Transverse colon (tissue), 4 donors: ENCODE results near the gene OR2L3. TPM values are rescaled to one million over a fixed set of nuclear protein-coding genes. Genes with fewer than 3 reads are reported as not detected.

Experiments
- DNase-seq: peaks from one replicate; pipeline ENCODE4 v3.0.0-alpha.2; 2019
- H3K27ac ChIP-seq, 4 donors: fragments of 200-600 bp; sonication (generic); 2 replicates each; pipeline ENCODE4 v1.5.1; 2016 to 2018; ENCODE audit warnings: inconsistent platforms in 4 of 4
- H3K27me3 ChIP-seq: fragments of 200-600 bp; sonication (generic); 2 replicates; pipeline ENCODE4 v1.5.1; 2017; ENCODE audit warnings: inconsistent platforms
- H3K36me3 ChIP-seq, 4 donors: fragments of 200-600 bp; sonication (generic); 2 replicates each; pipeline ENCODE4 v1.5.1; 2017 to 2019; ENCODE audit warnings: inconsistent platforms in 4 of 4
- H3K4me1 ChIP-seq, 4 donors: fragments of 200-600 bp; sonication (generic); 2 replicates each; pipeline ENCODE4 v1.5.1; 2017 to 2020; ENCODE audit warnings: inconsistent platforms in 4 of 4
- H3K4me3 ChIP-seq, 4 donors: fragments of 200-600 bp; sonication (generic); 1 replicate in 1 of 4; 2 replicates in 3 of 4; pipeline versions ENCODE4 v1.5.1 to v1.6.1; 2017 to 2019; ENCODE audit warnings: inconsistent platforms in 4 of 4
- H3K9me3 ChIP-seq, 2 donors: fragments of 200-600 bp; sonication (generic); 2 replicates each; pipeline ENCODE4 v1.5.1; 2017 to 2019; ENCODE audit warnings: inconsistent platforms in 2 of 2
- CTCF ChIP-seq, 5 experiments: fragments of 200-600 bp in 3 of 5; fragments of 450-650 bp in 2 of 5; sonication (generic) in 3 of 5; IDR thresholded peaks; 1 replicate in 2 of 5; 2 replicates in 3 of 5; pipeline ENCODE4 v1.5.1; 2016 to 2017; ENCODE audit warnings: antibody characterized with exemption in 5 of 5, inconsistent platforms in 3 of 5, mild to moderate bottlenecking in 2 of 5, moderate library complexity in 1 of 5
- EP300 ChIP-seq: sonication (generic); formaldehyde crosslinking; IDR thresholded peaks from one replicate; pipeline ENCODE4 v1.6.1; 2017; ENCODE audit warnings: antibody characterized with exemption, low read depth
- POLR2A ChIP-seq: fragments of 450-650 bp; IDR thresholded peaks from one replicate; pipeline ENCODE4 v1.6.1; 2016; ENCODE audit warnings: antibody characterized with exemption, mild to moderate bottlenecking, moderate library complexity
- POLR2AphosphoS5 ChIP-seq, 3 donors: sonication (generic); formaldehyde crosslinking; IDR thresholded peaks; one replicate each; pipeline ENCODE4 v1.6.1; 2016; ENCODE audit warnings: antibody characterized with exemption in 3 of 3
- WGBS, 2 donors: methylation state at CpG; one replicate each; pipeline ENCODE4 v1.1.5; 2018; ENCODE audit warnings: low coverage in 1 of 2; 5-methylcytosine and 5-hydroxymethylcytosine counted together
- in situ Hi-C, 4 donors: fragments of 200-750 bp; cut with MboI; loops; one replicate each; pipeline versions ENCODE4 v1.15.0 to v1.15.1; 2017; ENCODE audit warnings: low sequenced_read_pairs in 3 of 4, low pct_ligation_motif_present in 1 of 4, low pct_unique_long_range_greater_than_20kb in 1 of 4
- intact Hi-C: fragments of 100-400 bp; cut with DNase I; formaldehyde crosslinking; loops from one replicate; pipeline ENCODE4 v1.15.1; 2023; ENCODE audit warnings: low total_unique reads
- total RNA-seq, 4 donors: library from RNA; depleted of rRNA; stranded (reverse); fragments of >200 nt; gene quantifications; one replicate each; pipeline ENCODE4 v1.1.0, GENCODE V29; 2016

OR2L3 gene
- total RNA-seq, 4 donors from 2014 or later = not detected

- TF ChIP-seq EP300 (no peak), POLR2A (no peak), CTCF (IDR thresholded peaks at IDR 0.05) (no peak), POLR2AphosphoS5 (IDR thresholded peaks at IDR 0.05) (no peak)
- H3K4me3 ChIP-seq = no peak overlapping the region
- DNase-seq = no peak
- no peaks in the 10 kb centered on the region for H3K27me3 ChIP-seq
- peaks cover 0 to 4% of the 10 kb centered on the region in 2 donors for H3K9me3 ChIP-seq
- no peak overlapping the region for H3K27ac ChIP-seq
- intact Hi-C loops = no loop called here
- WGBS, 2 donors = 47 to 63% methylated on average over 1 of the region's 1 CpG
- H3K36me3 ChIP-seq = no peaks in the 10 kb centered on the region
- in situ Hi-C loops = no loop called here
- H3K4me1 ChIP-seq = no peaks in the 10 kb centered on the region
Observed at GRCh38 chr1:248047008-248047407, 372 bp downstream of the OR2L3 start.

GRCh38 chr1:248054671-248055070, 8.0 kb downstream of the OR2L3 start:
- TF ChIP-seq POLR2A = no peak
- no peak for TF ChIP-seq EP300
- no peak for TF ChIP-seq POLR2AphosphoS5 (IDR thresholded peaks at IDR 0.05)
- no peak for TF ChIP-seq CTCF (IDR thresholded peaks at IDR 0.05)
- Histone ChIP-seq H3K4me3 (no peak overlapping the region), H3K36me3 (no peaks in the 10 kb centered on the region), H3K27me3 (no peaks in the 10 kb centered on the region), H3K27ac (no peak overlapping the region), H3K4me1 (no peaks in the 10 kb centered on the region), H3K9me3 (peaks cover 0 to 6% of the 10 kb centered on the region in 2 donors)
- DNase-seq = no peak
- intact Hi-C loops = no loop called here
- in situ Hi-C loops = no loop called here

GRCh38 chr1:248055261-248055660, 8.6 kb downstream of the OR2L3 start:
- H3K27ac ChIP-seq = no peak overlapping the region
- H3K4me3 ChIP-seq = no peak overlapping the region
- intact Hi-C loops (no loop called here), in situ Hi-C loops (no loop called here)
- H3K4me1 ChIP-seq = no peaks in the 10 kb centered on the region
- H3K27me3 ChIP-seq = no peaks in the 10 kb centered on the region
- H3K9me3 ChIP-seq = peaks cover 0 to 6% of the 10 kb centered on the region in 2 donors
- whole genome bisulfite sequencing, 2 donors = 70% methylated on average over 2 of the region's 2 CpGs; no CpG with 5 or more reads in 1 of the 2 donors
- no peak for DNase-seq
- no peaks in the 10 kb centered on the region for H3K36me3 ChIP-seq
- no peak for TF ChIP-seq EP300
- no peak for TF ChIP-seq POLR2AphosphoS5 (IDR thresholded peaks at IDR 0.05)
- no peak for TF ChIP-seq POLR2A
- no peak for TF ChIP-seq CTCF (IDR thresholded peaks at IDR 0.05)

- no peak for DNase-seq
- Histone ChIP-seq H3K27ac (no peak overlapping the region), H3K4me3 (no peak overlapping the region), H3K9me3 (no peaks in the 10 kb centered on the region), H3K36me3 (no peaks in the 10 kb centered on the region), H3K27me3 (no peaks in the 10 kb centered on the region), H3K4me1 (no peaks in the 10 kb centered on the region)
- intact Hi-C loops = no loop called here
- in situ Hi-C loops = no loop called here
- TF ChIP-seq POLR2AphosphoS5 (IDR thresholded peaks at IDR 0.05) (no peak), POLR2A (no peak), CTCF (IDR thresholded peaks at IDR 0.05) (no peak), EP300 (no peak)
- WGBS, 2 donors = 67 to 81% methylated on average over 2 of the region's 2 CpGs
Observed at GRCh38 chr1:248065071-248065470, 18.4 kb downstream of the OR2L3 start.
